Fibroblast of skin of scalp (primary cell): Measurements from ENCODE around the gene LMBRD2.

ENCODE experiments used
- DNase-seq: peaks from one replicate; pipeline ENCODE4 v3.0.0-alpha.2; 2013

LMBRD2 gene

DNA sequence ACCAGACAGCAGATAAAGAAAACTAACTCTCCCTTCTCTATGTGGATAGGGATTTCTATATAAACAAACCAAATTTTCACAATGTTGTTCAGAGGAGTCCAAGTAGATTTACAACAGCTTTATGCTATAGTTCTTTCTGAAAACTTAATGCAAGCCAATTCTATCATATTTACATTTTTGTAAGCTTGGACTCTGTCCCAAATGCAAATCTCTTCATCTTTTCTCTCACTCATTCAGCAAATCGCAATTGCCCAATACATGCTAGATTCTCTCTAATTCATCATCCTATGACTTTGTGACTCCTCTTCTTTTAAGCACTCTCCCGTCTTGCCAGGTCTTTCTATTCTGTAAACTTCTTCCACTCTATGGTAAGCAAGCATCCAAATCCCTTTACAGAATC, 45.9 kb downstream of the LMBRD2 start:
- no peak for DNase-seq

DNA sequence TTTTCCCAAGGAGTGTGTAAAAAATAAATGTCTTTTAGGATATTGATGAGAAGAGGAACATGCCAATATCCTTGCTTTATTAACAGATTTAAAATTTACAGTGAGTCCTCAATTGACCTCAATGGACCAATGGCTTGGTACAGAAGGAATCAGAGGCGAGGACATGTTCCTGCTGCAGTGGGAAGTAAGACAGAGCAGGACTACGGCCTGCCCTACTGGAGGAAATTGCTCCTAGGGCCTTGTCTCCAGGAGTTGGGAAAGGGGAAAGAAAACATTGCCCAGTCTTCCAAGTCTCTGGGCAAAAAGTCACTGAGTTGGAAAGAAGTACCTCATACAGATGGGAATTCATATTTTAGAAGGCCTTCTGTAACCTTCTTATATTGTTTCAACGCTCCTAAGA, 51.9 kb downstream of the LMBRD2 start:
- DNase-seq, result no peak

- DNase-seq, result no peak
Observed at GRCh38 chr5:36096486-36096885, 55.2 kb downstream of the LMBRD2 start.

DNA sequence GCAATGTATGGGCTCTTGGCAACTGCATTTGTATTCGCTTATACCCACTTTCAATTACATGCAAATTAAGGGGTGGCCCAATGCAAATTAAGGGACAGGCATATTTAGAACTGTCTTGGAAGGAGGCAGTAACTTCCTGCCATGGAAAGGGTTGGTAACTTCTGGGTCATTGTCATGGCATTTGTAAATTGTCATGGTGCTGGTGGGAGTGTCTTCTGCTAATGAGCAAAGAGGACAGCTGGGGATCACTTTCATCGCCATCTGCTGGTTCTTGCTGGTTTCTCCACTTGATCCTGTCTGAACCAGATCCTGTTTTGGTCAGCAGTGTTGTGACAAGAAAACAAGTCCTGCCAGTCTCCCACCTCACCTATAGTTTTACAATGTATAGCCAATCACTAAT, 61.7 kb downstream of the LMBRD2 start:
- DNase-seq, result peak; percentile 43

GRCh38 chr5:36079200-36079781, 72.4 kb downstream of the LMBRD2 start:
- DNase-seq, result peak; percentile 58

- no peak for DNase-seq
Observed at GRCh38 chr5:36078430-36078829, 73.3 kb downstream of the LMBRD2 start.

DNA sequence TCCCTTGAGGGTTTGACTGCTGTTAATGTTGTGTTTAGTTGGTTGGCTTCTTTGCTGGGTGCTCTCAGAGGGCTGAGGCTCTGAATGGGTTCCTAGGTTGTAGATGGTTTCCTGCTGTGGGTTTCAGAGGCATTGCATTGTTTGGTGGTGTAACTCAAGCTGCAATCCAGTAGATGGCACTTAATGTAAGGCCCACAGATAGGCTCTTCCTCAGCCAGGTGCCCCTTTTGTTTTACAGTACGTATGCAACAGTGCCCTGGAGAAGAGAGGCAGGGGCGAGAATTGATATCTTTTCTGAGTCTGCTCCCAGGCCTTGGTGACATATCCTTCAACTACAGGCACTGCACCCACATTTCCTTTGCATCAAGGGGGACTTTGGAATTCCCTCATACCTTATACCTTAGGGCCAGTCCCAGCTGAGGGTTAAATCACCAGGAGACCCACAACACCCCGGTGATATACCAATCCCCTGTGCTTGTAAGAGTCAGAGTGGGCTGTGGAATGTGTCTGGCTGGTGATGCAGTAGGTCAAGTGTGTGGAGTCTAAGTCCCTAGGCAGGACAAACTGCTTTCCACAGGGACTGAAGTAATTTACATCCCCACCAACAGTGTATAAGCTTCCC, 78.0 kb downstream of the LMBRD2 start:
- no peak for DNase-seq

- no peak for DNase-seq
Observed at GRCh38 chr5:36070687-36071571, 80.8 kb downstream of the LMBRD2 start.

DNA sequence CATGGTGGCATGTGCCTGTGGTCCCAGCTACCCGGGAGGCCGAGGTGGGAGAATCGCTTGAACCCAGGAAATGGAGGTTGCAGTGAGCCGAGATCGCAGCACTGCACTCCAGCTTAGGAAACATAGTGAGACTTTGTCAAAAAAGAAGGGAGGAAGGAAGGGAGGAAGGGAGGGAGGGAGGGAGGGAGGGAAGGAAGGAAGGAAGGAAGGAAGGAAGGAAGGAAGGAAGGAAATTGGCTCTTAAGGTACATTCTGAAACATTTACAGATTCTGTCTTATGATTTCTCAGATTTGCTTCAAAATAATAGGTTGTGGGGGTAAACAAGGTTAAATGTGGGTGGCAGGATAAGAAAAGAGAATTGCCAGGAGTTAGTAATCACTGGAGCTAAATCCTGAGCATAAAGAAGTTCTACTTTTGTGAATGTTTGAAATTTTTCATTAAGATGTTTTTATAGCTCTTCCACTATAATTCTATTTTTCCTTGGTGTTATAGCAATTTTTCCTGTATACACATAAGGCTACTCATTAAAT, 82.9 kb downstream of the LMBRD2 start:
- DNase-seq, result no peak

DNA sequence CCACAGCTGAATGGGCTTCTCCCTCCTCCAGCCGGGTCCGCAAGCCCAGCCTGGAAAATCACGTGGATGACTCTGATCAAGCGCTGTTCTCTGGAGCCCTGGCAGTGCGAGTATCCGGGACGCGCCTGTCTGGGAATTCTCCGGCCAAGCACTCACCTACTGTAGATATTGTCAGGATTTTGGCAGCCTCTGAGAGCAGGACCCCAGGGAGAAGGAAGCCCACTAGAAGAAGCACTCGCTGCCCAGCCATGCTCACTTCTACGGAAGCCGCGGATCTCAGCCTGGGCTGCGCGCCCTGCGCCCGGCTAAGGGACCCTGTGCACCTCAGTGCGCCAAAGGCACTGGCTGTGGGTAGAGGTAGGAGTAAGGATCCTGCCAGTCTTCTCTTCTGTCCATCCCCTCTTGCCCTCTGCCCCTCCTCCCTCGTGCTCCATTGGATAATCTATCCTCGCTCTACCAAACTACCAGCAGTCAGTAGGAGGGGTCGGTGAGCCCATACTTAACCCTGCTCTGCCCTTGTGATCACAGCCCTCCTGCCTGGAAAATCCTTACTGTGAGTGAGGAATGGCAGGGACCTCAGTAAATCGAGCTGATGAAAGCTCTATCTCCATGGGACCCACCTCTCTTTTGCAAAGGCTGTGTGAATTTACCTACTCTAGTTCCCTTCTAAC, 85.0 kb downstream of the LMBRD2 start, which contains the start of gene UGT3A2:
Gene UGT3A2 (minus strand): TSS at position 343 of the 671 bp plus-strand sequence. CDS start 93 bp downstream, at position 250.
- no peak for DNase-seq

GRCh38 chr5:36066001-36066539, 85.6 kb downstream of the LMBRD2 start:
- DNase-seq, result no peak

DNA sequence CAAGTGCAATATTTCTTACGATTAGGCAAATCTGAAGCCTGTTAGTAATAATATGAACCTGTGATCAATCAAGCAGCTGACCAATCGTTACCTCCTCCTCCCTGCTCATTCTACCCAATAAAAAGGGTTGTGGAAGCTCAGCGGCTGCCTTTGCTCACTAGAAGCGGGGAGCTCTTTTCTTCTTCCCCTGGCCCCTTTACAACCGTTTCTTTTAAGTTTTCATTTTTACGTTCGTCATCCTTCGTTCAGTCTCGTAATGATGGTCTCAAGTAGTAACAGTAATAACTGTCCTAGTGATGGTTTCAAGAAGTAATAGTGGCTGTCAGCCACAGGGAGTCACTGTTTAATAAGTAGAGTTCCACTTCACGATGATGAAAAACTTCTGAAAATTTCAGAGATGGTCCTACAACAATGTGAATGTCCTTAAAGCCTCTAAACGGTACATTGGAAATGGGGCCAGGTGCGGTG, 91.2 kb downstream of the LMBRD2 start:
- DNase-seq, result peak; percentile 64

- peak; percentile 70 for DNase-seq
Observed at GRCh38 chr5:36059571-36060419, 91.9 kb downstream of the LMBRD2 start.

DNA sequence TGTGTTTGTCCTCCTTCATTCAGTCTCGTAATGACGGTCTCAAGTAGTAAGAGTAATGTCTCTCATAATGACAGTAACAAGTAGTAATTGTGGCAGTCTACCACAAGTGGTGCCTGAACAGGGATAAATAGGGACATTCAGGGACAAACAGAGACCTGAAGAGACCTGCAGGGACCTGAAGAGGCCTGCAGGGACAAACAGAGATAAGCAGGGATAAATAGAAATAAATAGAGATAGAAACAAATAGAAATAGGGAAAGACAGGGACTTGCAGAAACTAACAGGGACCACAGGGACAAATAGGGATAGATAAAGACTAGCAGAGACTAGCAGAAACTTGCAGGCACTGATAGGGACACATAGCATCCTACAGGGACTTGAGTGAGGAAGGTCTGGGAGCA, 92.9 kb downstream of the LMBRD2 start:
- DNase-seq, result no peak

DNA sequence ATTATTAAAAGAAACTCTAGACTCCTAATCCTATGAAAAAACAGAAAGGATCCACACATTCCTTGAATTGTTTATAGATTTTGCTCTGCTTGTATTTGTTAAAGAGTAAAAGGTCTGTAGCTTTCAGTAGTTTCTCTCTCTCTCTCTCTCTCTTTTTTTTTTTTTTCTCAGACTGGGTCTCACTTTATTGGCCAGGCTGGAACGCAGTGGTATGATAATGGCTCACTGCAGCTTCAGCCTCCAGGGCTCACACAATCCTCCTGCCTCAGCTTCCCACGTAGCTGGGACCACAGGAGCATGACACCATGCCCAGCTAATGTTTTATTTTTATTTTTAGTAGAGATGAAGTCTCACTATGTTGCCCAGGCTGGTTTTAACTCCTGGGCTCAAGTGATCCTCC, 94.3 kb downstream of the LMBRD2 start:
- DNase-seq, result no peak

- no peak for DNase-seq
Observed at GRCh38 chr5:36056422-36056821, 95.3 kb downstream of the LMBRD2 start.

DNA sequence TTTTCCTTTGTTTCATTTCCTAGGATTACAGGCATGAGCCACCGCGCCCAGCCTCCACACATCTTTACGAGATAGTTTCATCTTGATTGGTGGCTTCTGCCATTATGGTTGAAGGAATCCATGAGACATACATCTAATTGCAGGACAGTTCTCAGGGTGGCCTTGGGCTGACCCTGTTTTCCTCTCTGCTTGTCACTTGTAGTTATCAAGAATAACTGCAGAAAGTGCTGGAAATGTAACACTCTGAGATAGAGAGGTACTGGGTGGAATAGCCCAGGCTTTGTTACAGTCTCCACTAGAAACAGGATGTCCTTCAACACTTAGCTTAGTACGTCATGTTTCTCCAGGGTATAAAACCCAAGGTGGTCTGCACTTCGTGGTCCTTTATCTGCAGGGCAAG, 95.7 kb downstream of the LMBRD2 start:
- DNase-seq, result no peak

- no peak for DNase-seq
Observed at GRCh38 chr5:36054647-36055046, 97.0 kb downstream of the LMBRD2 start.

- peak; percentile 4 for DNase-seq
Observed at GRCh38 chr5:36052538-36052937, 99.1 kb downstream of the LMBRD2 start.

DNA sequence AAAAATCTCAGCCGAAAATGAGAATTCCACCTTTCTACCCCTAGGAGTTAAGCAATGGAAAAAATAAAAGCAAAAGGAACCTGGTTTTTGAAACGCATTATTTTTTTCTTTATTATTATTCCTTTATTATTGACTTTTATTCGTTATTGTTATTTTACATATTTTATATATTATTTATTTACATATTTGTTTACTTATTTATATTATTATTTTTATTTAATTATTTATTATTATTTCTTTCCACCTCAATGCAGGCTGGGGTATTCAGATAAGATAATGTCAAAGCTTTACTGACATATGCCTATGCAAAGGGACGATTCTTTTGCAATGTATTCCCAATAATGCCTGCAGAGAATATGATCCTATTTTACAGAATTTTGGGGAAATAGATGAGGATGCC, 101.7 kb downstream of the LMBRD2 start:
- no peak for DNase-seq
